Erythroblast (primary cell): Measurements from ENCODE around the gene CD300LF.

Source experiments
- DNase-seq, 2 experiments: peaks; one replicate each; lab custom pipeline; 2025; lab: John Stamatoyannopoulos, UW
- GATA1 ChIP-seq: IDR thresholded peaks from 2 replicates; pipeline ENCODE4 v1.6.1; 2011; ENCODE audit warnings: low read depth, mild to moderate bottlenecking, control low read depth, low read length, moderate library complexity
- POLR2A ChIP-seq: IDR thresholded peaks from 2 replicates; pipeline ENCODE4 v1.6.1; 2011; ENCODE audit warnings: mild to moderate bottlenecking, low read length

CD300LF gene

DNA sequence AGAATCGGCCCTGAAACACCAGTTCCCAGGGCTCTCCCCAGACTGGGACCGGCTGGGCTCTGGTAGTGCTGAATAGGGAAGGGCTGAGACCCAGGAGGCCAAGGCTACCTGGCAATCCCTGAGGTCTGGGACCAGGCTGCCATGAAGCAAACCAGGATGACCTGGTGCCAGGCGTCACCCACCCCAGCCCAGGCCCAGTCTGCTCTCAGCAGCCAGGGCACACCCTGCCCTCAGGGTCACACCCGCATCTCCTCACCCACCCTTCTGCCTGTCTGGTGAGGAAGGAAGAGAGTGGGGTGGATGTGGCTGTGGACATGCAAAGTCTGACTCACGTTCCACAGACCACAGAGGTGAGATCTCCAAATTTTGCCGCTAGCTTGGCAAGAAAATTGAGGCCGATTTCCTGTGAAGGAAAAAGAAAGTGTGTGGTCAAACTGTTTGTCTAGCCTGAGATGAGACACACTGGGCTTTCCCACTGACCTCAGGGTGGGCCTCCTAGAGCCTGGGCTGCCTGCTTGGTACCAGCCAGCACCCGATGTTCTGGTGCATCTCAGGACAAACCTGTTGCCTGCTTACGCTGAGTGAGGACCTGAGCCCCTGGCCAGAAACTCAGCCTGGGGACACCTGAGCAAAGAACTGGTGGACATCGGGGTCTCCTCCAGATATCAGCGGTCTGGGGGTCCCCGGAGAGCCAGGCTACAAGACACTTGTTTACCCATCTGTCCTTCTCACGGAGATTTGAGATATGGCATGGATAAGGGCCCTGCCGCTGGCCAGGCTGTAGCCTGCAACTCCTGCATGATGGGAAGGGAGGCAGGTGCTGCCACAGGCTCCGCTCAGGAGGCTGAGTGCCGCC, 18.0 kb upstream of the CD300LF start:
- TF ChIP-seq POLR2A = no peak
- no peak for TF ChIP-seq GATA1

GRCh38 chr17:74729866-74730265, 17.1 kb upstream of the CD300LF start:
- no peak for TF ChIP-seq GATA1
- TF ChIP-seq POLR2A = no peak
- DNase-seq = no peak

More for the DNA sequence above, 18.0 kb upstream of the CD300LF start:
- DNase-seq = no peak

GRCh38 chr17:74729368-74729767, 16.6 kb upstream of the CD300LF start:
- no peak for DNase-seq
- TF ChIP-seq GATA1 (no peak), POLR2A (no peak)

- no peak for DNase-seq
- TF ChIP-seq GATA1 (no peak), POLR2A (no peak)
These were observed 16.0 kb upstream of the CD300LF start for GRCh38 chr17:74728702-74729075.

GRCh38 chr17:74728033-74728701, 15.4 kb upstream of the CD300LF start:
- no peak for TF ChIP-seq POLR2A
- no peak for TF ChIP-seq GATA1
- DNase-seq = no peak

DNA sequence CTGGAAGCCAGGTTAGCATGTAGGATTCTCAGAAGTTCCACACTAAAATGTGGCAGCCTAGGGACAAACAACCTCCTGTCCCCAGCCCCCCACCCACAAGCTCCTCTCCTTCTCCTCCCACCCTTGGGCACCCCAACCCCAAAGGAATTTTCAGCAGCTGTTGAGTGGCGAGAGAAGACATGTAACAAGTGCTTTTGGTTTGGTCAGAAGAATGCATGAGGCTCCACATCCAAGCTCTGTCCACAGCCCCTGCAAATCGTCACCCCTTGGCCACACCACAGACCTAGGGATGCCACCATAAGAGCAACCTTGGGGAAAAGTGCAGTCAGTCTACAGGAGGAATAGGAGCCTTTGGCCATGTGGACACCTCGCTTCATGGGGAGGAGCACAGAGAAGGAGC, 12.4 kb upstream of the CD300LF start:
- DNase-seq = no peak
- TF ChIP-seq GATA1 (no peak), POLR2A (no peak)

DNA sequence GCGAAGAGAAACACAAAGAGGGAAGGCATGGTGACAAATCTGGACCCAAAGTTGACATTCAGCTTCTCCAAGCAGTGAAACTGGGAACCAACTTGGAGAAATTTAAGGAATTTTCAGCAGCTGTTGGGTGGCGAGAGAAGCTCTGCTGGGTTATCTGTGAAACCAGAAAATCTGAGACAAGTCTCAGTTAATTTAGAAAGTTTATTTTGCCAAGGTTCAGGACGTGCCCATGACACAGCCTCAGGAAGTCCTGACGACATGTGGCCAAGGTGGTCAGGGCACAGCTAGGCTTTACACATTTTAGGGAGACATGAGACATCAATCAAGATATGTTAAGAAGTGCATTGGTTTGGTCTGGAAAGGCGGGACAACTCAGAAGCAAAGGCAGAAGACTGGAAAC, 11.2 kb upstream of the CD300LF start:
- TF ChIP-seq GATA1 (no peak), POLR2A (no peak)
- no peak for DNase-seq

DNA sequence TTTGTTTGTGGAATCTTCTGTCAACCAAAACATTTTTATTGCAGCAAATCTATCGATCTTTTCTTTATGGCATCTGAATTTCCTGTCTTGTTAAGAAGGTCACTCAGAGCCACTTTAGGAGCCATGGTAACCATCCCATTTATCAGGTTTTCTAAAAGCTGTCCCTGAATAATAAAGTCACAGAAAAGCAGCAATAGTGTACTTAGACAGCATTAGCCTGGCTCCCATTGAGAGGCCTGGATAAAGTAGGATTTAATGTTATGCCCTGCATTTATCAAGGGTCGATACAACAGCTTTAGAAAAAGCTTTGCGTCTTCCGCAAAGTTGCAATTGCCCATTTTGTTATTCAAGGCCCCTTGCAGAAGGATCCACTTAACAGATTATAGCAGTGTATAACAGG, 10.1 kb upstream of the CD300LF start:
- DNase-seq = no peak
- TF ChIP-seq GATA1 (no peak), POLR2A (no peak)

- no peak for TF ChIP-seq POLR2A
- no peak for DNase-seq
These were observed 7.8 kb upstream of the CD300LF start for GRCh38 chr17:74720506-74720905.

GRCh38 chr17:74715144-74715543, 2.4 kb upstream of the CD300LF start:
- DNase-seq = peak in 1 of 2 experiments; percentile 5

DNA sequence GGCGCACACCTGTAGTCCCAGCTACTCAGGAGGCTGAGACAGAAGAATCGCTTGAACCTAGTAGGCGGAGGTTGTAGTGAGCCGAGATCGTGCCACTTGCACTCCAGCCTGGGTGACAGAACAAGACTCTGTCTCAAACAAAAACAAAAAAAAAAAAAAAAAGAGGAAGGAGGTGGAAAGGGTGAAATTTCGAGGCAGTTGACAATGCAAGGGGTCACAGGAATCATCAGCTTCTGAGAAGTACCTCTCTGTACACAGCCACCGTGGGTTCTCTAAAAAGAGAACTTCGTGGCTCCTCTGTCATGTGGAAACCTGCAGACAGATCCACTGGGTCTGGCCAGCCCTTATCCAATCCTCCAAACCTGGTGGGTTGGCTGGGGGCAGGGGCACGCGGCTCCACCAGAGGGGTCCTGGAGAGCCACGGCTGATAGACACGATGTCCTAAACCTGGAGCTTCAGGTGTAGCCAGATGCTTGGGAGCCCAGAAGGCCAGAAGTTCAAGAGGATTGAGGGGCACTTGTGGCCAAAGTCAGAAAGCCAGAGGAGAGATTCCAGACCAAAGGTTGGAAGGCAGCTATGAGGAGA, 540 bp upstream of the CD300LF start:
- no peak for DNase-seq
- TF ChIP-seq GATA1 = no peak
- no peak for TF ChIP-seq POLR2A

More at GRCh38 chr17:74715144-74715543, 2.4 kb upstream of the CD300LF start:
- TF ChIP-seq GATA1 (no peak), POLR2A (no peak)

GRCh38 chr17:74712301-74712700, 422 bp downstream of the CD300LF start:
- TF ChIP-seq GATA1 (no peak), POLR2A (no peak)
- no peak for DNase-seq

DNA sequence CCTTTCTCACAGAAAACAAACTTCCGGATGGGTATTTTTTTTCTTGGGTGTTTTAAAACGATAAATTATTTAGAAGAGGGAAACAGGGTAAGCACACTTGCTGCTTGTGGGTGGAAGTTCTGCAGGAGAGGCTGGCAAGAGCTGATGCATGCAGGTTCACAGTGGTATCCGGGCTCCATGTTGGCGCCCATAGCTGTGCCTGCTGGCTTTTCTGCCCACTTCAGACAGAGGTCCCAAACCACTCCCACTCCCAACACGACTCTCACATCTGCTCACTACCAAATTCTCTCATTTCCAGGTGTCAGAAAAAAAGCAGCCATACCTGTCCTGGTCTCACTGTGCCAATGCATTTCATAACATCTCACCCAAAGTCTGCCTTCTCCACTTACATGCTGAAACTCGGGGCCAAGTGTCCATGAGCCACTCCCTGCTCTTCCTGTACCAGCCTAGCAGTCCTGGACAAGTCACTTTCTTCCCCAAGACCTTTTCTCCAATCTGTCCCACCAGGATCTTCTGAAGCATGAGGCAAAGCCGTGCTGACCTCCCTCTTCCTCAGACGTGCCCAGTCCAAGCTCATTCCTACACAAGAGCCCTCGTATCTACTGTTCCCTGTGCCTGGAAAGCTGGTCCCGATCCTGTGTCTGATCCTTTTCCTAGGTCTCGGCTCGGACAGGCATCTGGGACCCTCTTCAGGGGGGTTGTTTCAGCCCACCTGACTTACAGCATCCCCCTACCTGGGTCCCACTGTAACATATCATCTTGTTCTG, 1.5 kb downstream of the CD300LF start:
- no peak for DNase-seq

DNA sequence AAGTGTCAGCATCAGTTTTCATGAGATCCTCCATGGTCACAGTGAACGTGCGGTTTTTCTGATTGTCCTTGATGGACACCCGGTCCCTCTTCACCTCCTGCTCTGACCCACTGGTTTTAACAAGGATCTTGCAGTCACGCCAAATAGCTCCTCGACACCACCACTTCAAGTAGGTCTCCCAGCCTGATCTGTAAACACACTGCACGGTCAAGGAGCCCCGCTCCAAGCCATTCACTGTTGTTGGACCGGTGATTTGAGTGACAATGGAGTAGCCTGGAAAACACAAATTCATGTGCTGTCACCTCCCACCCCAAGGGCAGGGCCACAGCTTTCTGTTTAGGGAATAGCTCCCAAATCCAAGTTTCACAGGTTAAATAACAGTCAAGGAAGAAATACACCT, 8.2 kb downstream of the CD300LF start:
- TF ChIP-seq POLR2A = no peak
- TF ChIP-seq GATA1 = no peak
- no peak for DNase-seq

More for the DNA sequence above, 1.5 kb downstream of the CD300LF start:
- TF ChIP-seq GATA1 = no peak
- TF ChIP-seq POLR2A = no peak
